HG03159 (cell line): ENCODE results near the gene PPP4R1.

Experiments used
- ATAC-seq: cut with Tn5 transposase; IDR thresholded peaks from one replicate; pipeline ENCODE4 v1.9.1; 2021; ENCODE audit warnings: mild to moderate bottlenecking, moderate library complexity; ENCODE audit not compliant: unreplicated experiment

PPP4R1 gene

DNA sequence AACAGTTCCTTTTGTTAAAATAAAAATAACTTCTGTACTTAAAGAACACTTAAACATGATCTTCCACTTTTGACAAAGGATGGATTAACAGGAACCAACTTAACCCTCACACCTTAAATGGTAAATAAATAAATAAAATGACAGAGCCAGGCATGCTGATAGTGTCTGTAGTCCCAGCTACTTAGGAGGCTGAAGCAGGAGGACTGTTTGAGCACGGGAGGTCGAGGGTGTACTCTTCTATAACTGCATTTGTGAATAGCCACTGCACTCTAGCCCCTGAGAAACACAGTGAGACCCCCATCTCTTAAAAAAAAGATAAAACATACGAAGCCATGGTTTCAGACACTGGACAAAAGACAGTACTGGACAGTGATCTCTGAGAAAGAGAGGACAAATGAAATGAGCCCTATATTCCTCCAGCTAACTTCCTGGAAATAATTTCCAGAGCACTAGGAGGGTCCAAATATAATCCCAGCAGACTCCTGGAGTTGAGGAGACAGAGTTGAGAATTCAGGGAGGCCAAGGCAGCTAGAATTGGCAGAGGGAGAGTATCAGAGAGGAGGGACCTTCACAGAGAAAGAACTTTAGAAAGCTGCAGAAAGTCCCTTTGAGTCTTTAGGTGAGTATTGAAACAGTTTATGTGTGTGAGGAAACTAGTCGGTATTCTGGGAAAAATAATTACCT lies 17.4 kb downstream of the PPP4R1 start:
- ATAC-seq: no peak

DNA sequence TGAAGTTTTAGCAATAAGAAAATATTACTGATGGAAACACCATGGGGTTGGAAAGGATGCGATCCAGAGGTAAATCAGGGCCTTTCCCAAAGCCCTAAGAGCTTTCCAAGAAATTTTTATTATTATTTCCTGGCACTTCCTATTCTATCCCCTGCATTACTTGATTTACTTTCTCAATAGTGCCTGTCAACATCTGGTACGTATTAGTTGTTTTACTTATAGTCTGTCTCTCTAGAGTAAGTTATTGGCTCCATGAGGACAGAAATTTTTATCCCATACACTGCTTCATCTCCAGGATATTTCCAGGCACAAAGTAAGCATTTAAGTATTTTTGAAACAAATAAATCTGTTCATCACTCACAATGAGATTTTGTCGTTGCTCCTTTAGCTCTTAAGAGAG lies 18.1 kb downstream of the PPP4R1 start:
- ATAC-seq: no peak

DNA sequence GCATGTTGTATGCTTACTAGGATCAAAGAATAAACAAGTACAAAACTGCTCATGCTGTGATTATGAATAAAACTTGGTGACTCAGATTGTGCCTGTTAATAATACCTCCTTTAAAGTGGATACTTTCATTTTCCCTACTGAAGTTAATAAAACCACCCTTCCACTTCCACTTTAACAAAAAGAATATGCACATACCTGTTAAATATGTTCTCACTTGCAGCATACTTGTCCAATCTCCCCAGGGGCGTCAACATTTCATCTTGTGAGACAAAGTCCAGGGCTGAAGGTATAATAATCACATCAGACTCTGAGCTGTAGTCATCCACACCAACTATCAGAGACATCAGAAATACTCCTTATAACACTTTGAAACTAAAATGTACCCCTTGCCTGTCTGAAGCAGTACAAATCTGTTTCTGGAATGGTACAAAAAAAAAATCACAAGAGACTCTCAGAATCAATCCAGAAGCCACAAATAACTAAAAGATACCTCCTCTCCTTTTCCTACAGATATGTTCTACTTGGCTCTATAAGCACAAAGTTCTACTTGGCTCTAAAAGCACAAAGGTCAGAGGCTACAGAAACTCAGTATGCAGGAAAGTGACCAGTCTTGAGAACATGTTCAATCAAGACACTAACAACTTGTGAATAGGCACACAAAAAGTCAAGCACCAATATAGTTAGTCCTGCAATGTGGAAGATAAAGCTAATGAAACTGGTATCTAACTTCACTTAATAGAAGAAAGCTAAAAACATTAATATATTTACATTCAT lies 19.3 kb downstream of the PPP4R1 start:
- peak; percentile 85 for ATAC-seq

- ATAC-seq: no peak
Observed at GRCh38 chr18:9587924-9588323, 26.4 kb downstream of the PPP4R1 start.

- no peak for ATAC-seq
Observed at GRCh38 chr18:9586814-9587213, 27.5 kb downstream of the PPP4R1 start.

- ATAC-seq: no peak
Observed at GRCh38 chr18:9581667-9582066, 32.7 kb downstream of the PPP4R1 start.

DNA sequence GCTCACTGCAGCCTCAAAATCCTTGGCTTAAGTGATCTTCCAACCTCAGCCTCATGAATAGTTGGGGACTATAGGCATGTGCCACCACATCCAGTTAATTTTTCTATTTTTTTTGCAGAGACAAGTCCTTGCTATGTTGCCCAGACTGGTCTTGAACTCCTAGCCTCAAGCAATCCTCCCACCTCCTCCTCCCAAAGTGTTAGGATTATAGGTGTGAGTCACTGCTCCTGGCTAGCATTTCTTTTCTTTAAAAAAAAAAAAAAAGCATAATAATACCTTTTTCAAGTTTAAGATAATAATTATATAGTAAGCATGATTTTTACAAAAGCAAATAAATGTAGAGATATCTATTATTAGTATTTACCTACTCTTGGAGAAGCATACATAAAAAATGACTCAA lies 36.1 kb downstream of the PPP4R1 start:
- ATAC-seq: no peak

DNA sequence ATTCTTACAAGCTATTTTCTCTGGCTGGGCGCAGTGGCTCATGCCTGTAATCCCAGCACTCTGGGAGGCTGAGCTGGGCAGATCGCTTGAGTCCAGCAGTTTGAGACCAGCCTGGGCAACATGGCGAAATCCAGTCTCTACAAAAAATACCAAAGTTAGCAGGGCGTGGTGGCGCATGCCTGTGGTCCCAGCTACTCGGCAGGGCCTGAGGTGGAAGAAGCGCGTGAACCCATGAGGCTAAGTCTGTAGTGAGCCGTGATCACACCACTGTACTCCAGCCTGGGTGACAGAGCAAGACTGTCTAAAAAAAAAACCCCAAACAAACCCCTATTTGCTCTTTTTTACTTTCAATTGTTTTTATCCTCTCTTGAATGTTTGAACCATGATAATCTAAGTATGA lies 37.0 kb downstream of the PPP4R1 start:
- no peak for ATAC-seq

- peak; percentile 65 for ATAC-seq
Observed at GRCh38 chr18:9575558-9575957, 38.8 kb downstream of the PPP4R1 start.

DNA sequence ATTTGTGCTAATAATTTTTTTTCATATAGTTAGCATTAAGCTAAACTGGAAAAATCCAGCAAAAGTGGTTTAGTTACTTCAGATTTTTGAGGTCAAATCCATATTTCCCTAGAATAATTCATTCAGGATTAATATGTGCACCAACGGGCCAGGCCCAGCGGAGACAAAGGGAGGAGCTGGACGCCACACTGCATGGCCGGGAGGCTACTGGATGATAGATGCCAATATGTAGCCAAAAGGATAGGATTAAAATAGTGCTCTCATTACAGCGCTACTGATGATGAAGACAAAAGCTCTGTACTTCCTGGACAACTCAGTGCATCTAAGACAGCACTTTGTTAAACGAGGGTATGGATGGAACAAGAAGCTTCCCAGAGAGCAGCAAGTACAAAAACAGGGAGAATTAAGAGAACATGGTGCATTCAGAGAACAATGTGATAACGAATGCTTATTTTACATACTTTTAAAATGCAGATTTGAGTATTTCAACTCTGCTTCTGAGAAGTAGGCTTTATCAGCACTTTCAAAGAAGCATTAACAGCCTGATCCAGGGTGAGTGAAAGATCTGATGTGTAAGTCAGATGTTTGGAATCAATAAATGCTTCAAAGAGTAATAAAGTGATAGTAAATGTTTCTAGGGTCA lies 39.8 kb downstream of the PPP4R1 start:
- no peak for ATAC-seq

- ATAC-seq: no peak
Observed at GRCh38 chr18:9571546-9571945, 42.8 kb downstream of the PPP4R1 start.

DNA sequence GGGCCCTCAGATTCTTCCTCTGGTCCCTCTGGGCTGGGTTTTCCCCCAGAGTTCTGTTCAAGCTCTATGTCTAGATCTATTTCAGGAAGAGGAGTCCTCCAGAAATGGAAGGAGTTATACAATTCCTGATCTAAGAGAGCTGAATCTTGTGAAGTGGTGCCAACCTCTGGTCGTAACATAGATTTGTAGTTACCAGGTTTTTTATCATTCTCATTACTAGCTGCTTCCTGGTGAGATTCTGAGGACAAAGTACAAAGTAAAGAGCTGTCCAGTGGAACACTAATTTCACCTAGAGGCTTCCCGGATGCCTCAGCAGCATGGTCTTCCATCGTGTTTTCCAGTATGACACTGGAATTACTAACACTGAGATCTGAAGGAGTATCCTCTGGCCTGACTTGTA lies 44.1 kb downstream of the PPP4R1 start:
- no peak for ATAC-seq

DNA sequence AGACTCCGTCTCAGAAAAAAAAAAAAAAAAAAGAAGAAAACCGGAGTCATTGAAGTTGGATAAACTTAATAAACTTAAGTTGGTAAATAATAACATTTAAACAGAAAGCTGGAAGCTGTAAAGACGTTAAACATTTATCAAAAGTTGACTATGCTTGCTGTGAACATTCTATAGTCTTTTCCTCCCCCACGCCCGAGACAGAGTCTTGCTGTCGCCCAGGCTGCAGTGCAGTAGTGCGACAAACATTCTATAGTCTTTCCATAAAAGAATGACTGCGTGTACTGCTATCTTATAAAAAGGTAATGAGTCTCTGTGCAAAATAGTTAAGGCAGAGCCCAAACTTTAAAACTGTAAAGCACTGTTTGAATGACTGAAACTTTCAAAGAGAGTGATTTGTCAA lies 45.2 kb downstream of the PPP4R1 start:
- no peak for ATAC-seq

DNA sequence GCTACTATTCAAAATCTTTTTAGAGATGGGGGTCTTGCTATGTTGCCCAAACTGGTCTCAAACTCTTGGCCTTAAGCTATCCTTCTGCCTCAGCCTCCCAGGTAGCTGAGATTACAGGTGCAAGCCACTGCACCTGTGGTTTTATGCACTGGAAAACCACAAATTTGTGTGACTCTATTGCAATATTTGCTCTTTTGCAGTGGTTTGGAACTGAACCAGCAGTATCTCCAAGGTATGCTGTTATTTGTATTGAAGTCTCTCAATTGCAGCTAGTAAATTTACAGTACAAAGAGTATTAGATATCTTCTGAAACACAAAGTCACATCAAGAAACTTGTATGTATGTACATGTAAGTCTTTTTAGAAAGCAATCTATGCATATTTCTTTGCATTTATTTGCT lies 46.2 kb downstream of the PPP4R1 start:
- ATAC-seq: no peak

DNA sequence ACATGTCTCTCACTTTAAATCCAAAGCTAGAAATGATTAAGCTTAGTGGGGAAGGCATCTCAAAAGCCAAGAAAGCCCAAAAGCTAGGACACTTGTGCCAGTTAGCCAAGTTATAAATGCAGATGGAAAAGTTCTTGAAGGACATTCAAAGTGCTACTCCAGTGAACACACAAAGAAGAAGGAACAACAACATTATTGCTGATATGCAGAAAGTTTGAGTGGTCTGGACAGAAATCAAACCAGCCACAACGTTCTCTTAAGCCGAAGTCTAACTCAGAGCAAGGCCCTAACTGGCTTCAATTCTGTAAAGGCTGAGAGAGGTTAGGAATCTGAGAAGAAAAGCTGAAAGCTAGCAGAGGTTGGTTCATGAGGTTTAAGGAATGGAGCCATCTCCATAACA lies 49.0 kb downstream of the PPP4R1 start:
- ATAC-seq: no peak

DNA sequence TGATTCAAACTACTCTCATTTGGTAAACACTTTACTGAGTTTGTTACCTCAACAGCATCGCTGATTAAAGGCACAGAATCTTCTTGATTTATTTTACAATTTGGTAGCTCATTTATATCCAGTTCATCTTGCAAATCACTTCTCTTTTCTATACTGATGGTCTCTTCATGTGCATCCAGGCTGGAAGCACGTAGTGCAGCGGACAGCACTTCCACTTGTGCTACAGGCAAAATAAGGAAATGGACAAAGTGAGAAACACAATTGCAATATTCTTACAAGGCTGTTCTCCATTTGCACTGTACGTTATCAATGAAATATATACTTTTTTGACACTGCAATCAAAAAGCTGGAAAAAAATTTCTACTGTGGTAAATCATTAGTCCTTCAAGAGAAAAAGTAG lies 51.0 kb downstream of the PPP4R1 start:
- ATAC-seq: no peak

DNA sequence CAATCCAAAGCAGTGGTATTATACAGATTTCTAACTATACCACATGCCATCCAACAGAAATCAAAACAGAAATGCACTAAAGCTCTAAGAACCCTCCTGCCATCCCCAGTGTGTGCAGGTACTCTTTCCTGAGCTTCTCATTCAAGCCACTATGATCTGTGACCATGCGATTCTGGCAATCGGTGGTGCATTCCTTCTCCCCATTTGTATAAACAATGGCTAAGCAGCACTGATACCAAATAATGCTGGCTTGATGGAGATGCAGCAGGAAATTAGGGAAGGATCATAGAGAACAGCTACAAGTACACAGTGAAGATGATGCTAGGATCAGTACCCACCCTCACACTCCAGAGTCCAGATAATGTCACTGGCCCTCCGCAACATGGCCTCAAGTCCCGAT lies 51.8 kb downstream of the PPP4R1 start:
- no peak for ATAC-seq

DNA sequence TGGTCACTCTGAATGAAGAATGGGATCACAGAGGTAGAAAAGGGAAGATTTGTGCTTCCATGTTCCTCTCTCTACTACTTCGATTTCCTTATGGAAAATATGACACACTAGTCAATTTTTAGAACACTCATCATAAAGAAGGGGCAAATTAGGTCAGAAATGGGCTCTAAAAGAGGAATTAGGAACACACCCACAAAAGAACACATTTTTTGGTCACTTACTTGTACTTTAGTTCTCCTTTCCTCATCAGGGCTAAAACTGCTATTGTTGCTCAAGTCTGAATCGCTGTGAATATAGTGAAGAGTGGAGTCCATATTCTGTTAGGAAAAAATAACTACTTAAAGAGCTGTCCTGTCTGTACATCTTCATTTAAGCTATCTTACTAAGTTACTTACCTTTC lies 52.6 kb downstream of the PPP4R1 start:
- ATAC-seq: no peak

GRCh38 chr18:9559253-9559652 lies 55.1 kb downstream of the PPP4R1 start:
- no peak for ATAC-seq

DNA sequence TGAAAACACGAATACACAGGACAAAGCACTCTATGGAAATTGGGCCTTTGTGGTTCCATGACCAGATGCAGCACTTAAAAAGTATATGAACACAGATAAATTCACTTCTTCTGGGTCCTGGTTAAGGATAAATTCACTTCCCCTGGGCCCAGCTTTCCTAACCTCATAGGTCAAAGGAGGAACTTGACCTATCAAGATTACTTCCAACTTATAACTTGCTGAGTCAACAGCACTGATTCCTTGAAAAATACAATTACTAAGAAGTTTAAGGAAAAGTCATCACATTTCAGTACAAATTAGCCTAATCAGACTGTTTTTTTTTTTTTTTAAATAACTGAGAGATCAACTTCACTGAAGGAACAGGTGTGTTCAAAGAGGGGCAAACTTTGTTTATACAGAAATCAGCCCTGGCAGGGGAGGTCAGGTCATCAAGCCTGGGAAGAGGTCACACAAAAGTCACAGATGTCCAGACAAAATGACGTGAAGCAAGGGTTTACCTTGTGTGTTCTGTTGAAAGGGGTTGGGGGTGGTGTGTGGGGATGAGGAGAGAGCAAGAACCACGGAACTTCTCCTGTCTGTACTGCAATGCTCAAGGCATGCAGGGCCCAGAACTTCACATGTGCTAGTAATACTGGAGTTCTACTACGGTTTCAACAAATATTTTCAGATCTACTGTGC lies 55.8 kb downstream of the PPP4R1 start:
- ATAC-seq: no peak

DNA sequence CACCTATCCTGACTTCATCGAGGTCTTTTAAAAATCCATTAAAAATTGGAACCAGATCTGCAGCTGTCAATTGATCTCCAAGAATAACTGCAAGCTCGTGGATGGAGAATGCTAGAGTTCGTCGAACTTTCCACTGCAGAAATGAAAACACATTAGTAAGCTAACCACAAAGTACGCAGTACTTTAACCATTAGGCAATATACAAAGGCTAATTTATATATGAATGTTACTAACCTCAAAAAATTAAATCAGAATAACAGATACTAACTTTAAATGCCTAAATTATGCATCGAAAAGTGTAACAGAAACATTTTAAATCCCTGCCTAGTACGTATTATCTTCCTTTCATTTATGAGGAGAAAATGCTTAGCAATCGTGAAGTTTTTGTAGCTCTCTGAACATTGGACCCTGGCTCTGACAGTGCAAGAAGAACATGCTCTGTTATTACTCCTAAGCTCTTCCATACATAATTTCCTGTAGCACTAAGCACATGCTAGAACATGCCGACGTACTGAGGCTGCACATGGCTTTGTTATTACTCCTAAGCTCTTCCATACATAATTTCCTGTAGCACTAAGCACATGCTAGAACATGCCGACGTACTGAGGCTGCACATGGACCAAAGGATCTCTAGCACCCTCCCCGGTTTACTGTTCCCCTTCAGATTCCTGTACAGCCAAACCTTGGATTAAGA lies 57.0 kb downstream of the PPP4R1 start:
- no peak for ATAC-seq
